Suppressor macrophage treated with lipopolysaccharide for 4 hours (primary cell): ENCODE measurements around the gene ELAC1.
"Not testable (repeated sequence)": the region's sequence is repeated elsewhere in the genome, so short reads cannot be mapped to it uniquely, and the experiment has no call there.

ENCODE experiments used
- DNase-seq: peaks from one replicate; pipeline ENCODE4 v3.0.0-alpha.2; 2020

The ELAC1 gene

DNA sequence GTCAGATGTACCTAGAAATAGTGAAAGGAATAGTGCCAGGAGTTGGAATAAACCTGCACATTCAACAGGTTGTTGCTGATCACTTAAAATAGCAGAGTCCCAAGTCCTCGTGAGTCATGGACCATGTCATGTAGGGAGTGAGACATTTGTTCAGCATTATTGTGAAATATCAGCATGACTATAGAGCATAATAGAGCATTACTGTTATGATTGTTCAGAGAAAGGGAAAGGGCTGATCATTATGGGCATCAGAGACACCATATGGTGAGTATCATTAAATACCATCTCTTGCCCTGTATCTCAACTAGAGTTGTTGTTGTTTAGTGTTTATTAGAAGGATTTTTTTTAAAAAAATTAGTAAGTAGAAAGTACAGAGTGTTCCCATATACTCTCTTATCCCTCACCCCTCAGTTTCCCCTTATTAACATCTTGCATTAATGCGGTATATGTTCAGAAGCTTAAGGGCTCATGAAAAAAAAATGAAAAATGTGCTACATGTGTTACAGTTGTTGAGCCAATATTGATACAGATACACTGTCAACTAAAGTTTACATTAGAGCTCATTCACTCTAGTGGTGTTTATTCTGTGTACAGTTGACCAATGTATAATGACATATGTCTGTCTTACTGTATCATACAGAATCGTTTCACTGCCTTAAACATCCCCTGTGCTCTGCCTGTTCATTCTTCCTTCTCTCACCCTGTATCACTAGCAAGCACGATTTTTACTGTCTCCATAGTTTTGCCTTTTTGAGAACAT lies 5.7 kb downstream of the ELAC1 start:
- DNase-seq: peak; percentile 87

DNA sequence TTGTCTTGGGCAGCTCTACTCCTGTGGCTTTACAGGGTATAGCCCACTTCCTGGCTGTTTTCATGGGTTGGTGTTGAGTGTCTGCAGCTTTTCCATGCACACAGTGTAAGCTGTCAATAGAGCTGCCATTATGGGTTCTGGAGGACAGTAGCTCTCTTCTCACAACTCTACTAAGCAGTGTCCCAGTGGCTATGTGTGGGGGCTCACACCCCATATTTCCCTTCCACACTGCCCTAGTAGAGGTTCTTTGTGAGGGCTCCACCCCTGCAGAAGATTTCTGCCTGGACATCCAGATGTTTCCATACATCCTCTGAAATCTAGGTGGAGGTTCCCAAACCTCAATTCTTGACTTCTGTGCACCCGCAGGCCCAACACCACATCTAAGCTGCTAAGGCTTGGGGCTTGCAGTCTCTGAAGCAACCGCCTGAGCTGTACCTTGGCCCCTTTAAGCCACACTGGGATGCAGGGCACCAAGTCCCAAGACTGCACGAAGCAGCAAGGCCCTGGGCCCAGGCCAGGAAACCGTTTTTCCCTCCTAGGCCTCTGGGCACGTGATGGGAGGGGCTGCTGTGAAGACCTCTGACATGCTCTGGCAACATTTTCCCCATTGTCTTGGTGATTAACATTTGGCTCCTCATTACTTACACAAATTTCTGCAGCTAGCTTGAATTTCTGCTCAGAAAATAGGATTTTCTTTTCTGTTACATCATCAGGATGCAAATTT lies 9.4 kb downstream of the ELAC1 start:
- DNase-seq: no peak

DNA sequence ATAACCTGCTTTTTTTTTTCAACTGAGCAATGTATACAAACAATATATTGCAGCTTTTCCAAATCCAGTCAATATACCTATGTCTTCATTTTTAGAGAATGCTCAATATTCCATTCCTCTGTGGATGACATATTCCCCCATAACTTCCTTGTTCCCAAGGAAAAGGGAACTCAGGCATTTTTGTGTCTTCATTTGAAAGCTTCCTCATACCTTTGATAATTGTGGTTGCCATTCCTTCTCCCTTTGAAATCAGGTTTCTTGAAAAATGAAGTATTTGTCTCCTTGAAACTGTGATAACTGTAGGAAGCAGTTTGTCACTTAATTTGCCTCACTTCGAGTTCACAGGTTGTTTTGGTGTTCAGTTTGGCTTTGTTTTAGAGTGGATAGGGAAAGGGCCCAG lies 13.5 kb downstream of the ELAC1 start:
- DNase-seq: no peak

DNA sequence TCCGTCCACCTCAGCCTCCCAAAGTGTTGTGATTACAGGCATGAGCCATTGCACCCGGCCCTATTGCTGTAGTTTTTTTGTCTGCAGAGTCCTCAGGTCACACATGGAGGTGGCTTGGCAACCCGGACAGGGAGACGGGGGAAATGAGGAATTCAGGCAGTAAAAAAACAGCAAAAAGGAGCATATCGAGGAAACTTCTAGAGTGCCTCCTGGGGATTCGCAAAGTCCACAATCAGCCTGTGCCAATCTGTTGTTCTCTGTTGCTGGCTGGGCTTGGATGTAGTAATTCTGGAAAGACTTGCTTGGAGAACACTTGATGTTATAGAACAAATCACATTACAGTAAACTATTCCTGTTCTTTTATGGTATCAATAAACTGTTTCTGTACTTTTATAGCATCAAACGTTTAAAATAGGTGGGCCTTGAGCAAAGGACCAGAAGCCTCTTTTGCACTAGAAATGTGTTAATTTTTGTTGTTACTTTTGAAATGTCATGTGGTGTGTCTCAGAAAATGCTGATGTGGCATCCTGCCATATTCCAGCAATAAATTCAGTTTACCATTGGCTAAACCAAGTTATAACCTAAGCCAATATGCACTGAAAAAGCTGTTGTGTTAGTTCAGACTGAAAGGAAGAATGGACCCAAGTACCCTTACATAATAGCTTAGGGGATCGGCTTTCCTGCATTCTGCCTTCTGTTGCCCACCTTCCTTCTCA lies 14.4 kb downstream of the ELAC1 start:
- no peak for DNase-seq

DNA sequence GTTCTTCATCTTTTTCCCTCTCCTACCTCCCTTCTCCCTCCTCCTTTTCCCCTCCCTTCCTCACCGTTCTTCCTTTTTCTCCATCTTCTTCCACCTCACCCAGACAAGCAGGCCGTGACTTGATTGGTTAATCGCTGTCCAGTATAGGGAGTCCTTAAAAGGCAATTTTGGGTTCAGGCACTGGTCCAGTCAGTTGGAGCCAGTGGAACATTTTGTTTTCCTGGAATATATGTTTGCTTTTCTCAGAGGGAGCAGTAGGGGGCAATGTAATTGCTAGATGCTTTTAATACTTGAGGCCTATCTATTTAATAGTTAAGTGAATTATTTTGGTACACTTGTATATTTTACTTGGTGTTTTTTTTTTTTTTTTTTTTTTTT lies 15.0 kb downstream of the ELAC1 start:
- DNase-seq: no peak

GRCh38 chr18:50986360-50987087 lies 18.7 kb downstream of the ELAC1 start:
- no peak for DNase-seq

- DNase-seq: no peak
Measured at GRCh38 chr18:50987261-50987660, 19.4 kb downstream of the ELAC1 start.

DNA sequence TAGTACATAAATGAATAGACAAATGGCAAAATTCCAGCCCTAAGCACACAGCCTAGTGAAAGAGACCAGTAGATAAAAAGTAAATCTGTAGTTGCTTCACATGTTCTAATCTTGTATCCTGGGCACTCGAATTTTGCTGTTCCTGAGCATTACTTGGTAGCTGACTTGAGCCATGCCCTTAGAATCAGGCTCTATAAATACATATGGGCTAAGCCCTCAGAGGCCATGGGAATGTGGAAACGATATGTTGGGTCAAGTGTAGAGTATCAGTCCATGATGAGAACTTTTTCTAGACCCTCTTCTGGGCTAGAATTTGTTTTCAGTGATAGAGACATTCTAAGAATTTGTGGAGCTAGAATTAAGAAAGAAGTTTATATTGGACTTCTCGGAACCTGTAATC lies 21.9 kb downstream of the ELAC1 start:
- no peak for DNase-seq

- no peak for DNase-seq
Measured at GRCh38 chr18:50992351-50992762, 24.5 kb downstream of the ELAC1 start.

GRCh38 chr18:50994031-50994430 lies 26.2 kb downstream of the ELAC1 start:
- no peak for DNase-seq

DNA sequence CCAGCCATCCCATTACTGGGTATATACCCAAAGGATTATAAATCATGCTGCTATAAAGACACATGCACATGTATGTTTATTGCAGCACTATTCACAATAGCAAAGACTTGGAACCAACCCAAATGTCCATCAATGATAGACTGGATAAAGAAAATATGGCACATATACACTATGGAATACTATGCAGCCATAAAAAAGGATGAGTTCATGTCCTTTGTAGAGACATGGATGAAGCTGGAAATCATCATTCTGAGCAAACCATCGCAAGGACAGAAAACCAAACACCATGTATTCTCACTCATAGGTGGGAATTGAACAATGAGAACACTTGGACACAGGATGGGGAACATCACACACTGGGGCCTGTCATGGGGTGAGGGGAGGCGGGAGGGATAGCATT lies 35.3 kb downstream of the ELAC1 start:
- not testable (repeated sequence) for DNase-seq

DNA sequence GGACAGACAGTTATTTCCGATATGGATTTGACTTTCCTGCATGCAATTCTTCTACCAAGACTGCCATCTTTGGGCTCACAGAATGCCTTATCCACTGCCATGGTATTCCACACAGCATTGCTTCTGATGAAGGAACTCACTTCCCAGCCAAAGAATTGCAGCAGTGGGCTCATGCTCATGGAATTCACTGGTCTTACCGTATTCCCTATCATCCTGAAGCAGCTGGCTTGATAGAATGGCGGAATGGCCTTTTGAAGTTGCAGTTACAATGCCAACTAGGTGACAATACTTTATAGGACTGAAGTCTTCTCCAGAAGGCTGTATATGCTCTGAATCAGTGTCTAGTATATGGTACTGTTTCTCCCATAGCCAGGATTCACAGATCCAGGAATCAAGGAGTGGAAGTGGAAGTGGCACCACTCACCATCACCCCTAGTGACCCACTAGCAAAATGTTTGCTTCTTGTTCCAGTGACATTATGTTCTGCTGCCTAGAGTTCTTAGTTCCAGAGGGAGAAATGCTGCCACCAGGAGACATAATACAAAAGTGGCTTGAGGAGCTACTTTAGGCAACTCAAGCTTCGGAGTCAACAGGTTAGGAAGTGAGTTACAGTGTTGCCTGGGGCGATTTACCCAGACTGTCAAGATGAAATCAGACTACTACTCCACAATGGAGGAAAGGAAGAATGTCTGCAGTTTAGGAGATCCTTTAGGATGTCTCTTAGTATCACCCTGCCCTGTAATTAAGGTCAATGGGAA lies 38.4 kb downstream of the ELAC1 start:
- DNase-seq: no peak

DNA sequence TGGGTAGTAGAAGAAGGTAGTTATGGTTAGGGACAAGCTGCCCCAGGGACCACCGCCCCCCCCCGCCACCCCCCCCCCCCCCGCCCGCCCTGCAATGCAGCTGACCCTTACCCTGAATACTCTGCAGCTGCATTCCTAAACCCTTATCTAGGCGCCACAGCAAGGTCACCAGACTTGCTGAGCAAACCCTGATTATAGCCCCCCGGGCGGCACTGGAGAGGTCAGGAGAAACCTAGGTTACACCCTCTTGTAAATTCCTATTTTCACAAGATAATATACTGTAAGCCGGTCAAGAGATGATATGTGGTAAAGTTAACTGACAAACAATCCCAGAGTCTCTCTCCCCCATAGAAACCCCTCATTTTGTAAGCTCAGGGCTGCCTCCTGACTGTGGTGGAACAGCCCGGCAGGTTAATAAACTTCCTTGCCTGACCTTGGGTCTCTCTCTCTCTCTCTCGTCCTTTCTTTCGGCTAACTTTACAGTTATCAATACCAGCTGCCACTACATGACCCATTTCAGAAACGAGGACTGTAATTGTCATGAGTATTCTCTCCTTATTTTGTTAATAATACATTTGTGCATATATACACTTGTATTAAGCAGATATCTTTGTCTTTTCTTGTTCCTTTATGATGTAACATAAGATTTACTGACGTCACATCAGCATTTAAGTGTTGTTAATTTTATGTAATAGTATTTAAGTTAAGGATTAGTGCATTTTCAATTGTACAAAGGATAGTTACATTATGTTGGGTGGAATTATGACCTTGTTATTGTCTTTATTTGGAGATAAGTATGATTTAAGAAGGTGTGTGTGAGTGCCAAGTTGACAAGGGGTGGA lies 39.3 kb downstream of the ELAC1 start:
- no peak for DNase-seq

DNA sequence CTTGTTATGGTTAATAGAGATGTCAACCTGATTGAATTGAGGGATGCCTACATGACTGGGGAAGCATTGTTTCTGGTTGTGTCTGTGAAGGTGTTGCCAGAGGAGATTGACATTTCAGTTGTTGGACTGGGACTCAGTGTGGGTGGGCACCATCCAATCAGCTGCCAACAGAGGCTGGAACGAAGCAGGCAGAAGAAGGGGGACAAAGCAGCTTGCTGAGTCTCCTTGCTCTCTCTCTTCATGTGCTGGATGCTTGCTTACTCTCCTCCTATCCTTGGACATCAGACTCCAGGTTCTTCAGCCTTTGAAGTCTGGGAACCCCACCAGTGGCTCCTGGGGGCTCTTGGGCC lies 39.9 kb downstream of the ELAC1 start:
- no peak for DNase-seq

DNA sequence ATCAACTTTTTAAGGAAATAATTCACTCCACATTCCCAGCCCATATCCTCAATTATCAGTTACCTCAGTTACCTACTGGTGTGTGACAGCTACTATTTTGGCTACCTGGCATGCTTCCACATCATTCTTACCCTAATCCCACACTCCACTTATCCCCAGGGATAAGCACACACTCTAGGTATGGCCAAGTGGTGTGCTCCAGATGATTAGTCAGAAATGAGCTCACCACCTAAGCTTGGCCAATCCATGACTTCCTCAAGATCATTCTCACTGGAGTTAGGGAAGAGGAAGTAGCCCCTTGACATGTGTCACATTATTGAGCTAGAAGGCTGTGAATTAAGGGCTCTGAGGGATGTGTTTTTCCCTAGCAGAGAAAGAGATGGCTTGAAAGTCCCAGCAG lies 41.2 kb downstream of the ELAC1 start:
- DNase-seq: peak; percentile 81

DNA sequence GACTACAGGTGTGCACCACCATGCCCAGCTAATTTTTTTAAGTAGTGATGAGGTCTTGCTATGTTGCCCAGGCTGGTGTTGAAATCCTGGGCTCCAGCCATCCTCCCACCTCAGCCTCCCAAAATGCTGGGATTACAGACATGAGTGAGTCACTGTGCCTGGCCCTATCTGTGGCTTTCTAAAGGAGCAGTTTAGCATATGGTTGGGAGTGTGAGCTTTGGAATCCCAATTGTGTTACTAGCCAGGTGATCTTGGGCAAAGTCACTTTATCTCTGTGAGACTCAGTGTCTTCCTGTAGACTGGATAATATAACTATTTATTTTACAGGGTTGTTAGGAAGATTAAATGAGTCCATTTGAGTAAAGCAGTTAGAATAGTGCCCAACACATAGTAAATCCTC lies 42.4 kb downstream of the ELAC1 start:
- no peak for DNase-seq

- DNase-seq: no peak
Measured at GRCh38 chr18:51011709-51012108, 43.9 kb downstream of the ELAC1 start.

DNA sequence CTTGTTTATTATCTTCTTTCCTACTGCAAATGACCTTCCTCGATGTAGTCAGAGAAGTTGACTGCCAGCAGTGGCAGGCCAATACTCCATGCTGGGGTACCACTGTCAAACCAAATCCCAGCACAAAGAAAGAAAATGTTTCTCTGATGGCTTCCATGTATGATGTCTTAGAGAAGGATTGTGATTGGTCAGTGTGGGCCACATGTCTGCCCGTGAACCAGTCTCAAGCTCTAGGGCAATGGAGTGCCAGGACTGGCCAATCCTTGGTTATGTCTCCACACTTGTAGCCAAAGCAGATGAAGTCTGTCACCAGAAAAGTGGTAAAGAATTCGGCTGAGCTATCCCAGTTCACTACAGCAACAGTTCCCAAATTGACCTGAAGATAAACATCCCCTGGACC lies 44.6 kb downstream of the ELAC1 start:
- no peak for DNase-seq

GRCh38 chr18:51013259-51013658 lies 45.4 kb downstream of the ELAC1 start:
- DNase-seq: no peak

- no peak for DNase-seq
Measured at GRCh38 chr18:51017140-51017879, 49.5 kb downstream of the ELAC1 start.

DNA sequence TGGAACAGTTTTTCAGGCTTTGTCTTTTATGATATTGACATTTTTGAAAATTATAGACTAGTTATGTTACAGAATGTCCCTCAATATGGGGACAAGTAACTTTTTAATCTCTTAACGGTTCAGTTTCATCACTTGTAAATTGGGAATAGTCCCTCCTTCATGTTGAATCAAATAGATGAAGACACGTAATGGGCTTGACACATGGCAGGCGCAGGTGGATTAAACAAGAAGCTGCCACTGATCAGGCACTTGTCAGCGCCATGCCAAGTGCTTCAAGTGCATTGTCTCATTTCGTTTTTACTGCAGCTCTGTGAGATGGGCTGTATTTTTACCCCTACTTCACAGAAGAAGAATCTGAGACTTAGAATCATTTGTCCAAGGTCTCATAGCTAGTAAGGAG lies 52.7 kb downstream of the ELAC1 start:
- DNase-seq: no peak
